MM.1S (cell line): ENCODE results near the gene ANGEL1.

Experiments used
- DNase-seq: peaks from one replicate; pipeline ENCODE4 v3.0.0-alpha.2; 2015
- H2AFZ ChIP-seq: fragments of 300-600 bp; sonication (generic); 2 replicates; pipeline ENCODE4 v1.6.0; 2016; ENCODE audit warnings: antibody characterized with exemption, low read length
- H3F3A ChIP-seq: fragments of 300-600 bp; sonication (generic); 2 replicates; pipeline ENCODE4 v1.6.1; 2016; ENCODE audit warnings: mild to moderate bottlenecking, antibody characterized with exemption, low read length, moderate library complexity, mixed read lengths; ENCODE audit not compliant: insufficient read depth
- H3K27ac ChIP-seq: fragments of 300-600 bp; sonication (generic); 2 replicates; pipeline ENCODE4 v1.5.1; 2016; ENCODE audit warnings: mild to moderate bottlenecking, low read length
- H3K27me3 ChIP-seq: fragments of 300-600 bp; sonication (generic); replicated peaks from 2 replicates; pipeline ENCODE4 v1.6.0; 2016; ENCODE audit warnings: low read length; ENCODE audit not compliant: insufficient read depth
- H3K36me3 ChIP-seq: fragments of 300-600 bp; sonication (generic); replicated peaks from 2 replicates; pipeline ENCODE4 v1.6.1; 2016; ENCODE audit warnings: mild to moderate bottlenecking, low read length, mixed read lengths; ENCODE audit not compliant: insufficient read depth
- H3K4me1 ChIP-seq: fragments of 300-600 bp; sonication (generic); 2 replicates; pipeline ENCODE4 v1.6.1; 2016; ENCODE audit warnings: low read length, mixed read lengths
- H3K4me2 ChIP-seq: fragments of 300-600 bp; sonication (generic); 2 replicates; pipeline ENCODE4 v1.6.0; 2016; ENCODE audit warnings: low read depth, low read length
- H3K4me3 ChIP-seq: fragments of 300-600 bp; sonication (generic); 2 replicates; pipeline ENCODE4 v1.5.1; 2016; ENCODE audit warnings: low read length, mixed read lengths
- H3K79me2 ChIP-seq: fragments of 300-600 bp; sonication (generic); 2 replicates; pipeline ENCODE4 v1.6.1; 2016; ENCODE audit warnings: mixed run types, low read length, mixed read lengths
- H3K9ac ChIP-seq: fragments of 300-600 bp; sonication (generic); 2 replicates; pipeline ENCODE4 v1.6.1; 2016; ENCODE audit warnings: low read length, mixed read lengths
- H3K9me2 ChIP-seq: fragments of 300-600 bp; sonication (generic); replicated peaks from 2 replicates; pipeline ENCODE4 v1.6.1; 2016; ENCODE audit warnings: mild to moderate bottlenecking, low read length, mixed read lengths; ENCODE audit not compliant: insufficient read depth
- H3K9me3 ChIP-seq: fragments of 300-600 bp; sonication (generic); replicated peaks from 2 replicates; pipeline ENCODE4 v1.6.1; 2016; ENCODE audit warnings: mild to moderate bottlenecking, low read length, mixed read lengths; ENCODE audit not compliant: insufficient read depth
- H4K20me1 ChIP-seq: fragments of 300-600 bp; sonication (generic); 2 replicates; pipeline ENCODE4 v1.6.1; 2016; ENCODE audit warnings: mild to moderate bottlenecking, low read length, moderate library complexity, mixed read lengths; ENCODE audit not compliant: insufficient read depth
- CTCF ChIP-seq: fragments of 300-600 bp; sonication (generic); IDR thresholded peaks from 2 replicates; pipeline ENCODE4 v1.5.1; 2016; ENCODE audit warnings: antibody characterized with exemption, low read length, mixed read lengths
- EZH2 ChIP-seq: fragments of 300-600 bp; sonication (generic); optimal IDR thresholded peaks from 2 replicates; pipeline ENCODE3; 2017; ENCODE audit warnings: low read depth, mild to moderate bottlenecking, antibody characterized with exemption, low read length, mixed read lengths
- EZH2phosphoT487 ChIP-seq: fragments of 300-600 bp; sonication (generic); IDR thresholded peaks from 2 replicates; pipeline ENCODE4 v1.6.1; 2018; ENCODE audit warnings: antibody characterized with exemption, low read length

The ANGEL1 gene

GRCh38 chr14:76777721-76778120 lies 35.0 kb downstream of the ANGEL1 start:
- no peaks in the 10 kb centered on the region for H3K36me3 ChIP-seq
- H3K27me3 ChIP-seq: no peaks in the 10 kb centered on the region
- H3K9me2 ChIP-seq: no peaks in the 10 kb centered on the region
- H3F3A ChIP-seq: no peaks in the 10 kb centered on the region
- no peak overlapping the region for H3K4me2 ChIP-seq
- H3K9me3 ChIP-seq: no peaks in the 10 kb centered on the region
- H3K79me2 ChIP-seq: no peaks in the 10 kb centered on the region
- H2AFZ ChIP-seq: no peak overlapping the region
- no peaks in the 10 kb centered on the region for H3K4me1 ChIP-seq
- no peak overlapping the region for H3K4me3 ChIP-seq
- DNase-seq: no peak
- TF ChIP-seq EZH2phosphoT487: no peak
- no peak for TF ChIP-seq EZH2
- TF ChIP-seq CTCF: no peak
- H3K9ac ChIP-seq: no peak overlapping the region
- no peaks in the 10 kb centered on the region for H4K20me1 ChIP-seq
- H3K27ac ChIP-seq: no peak overlapping the region

GRCh38 chr14:76776428-76777251 lies 36.0 kb downstream of the ANGEL1 start:
- H3K27ac ChIP-seq: no peak overlapping the region
- no peak overlapping the region for H3K4me3 ChIP-seq
- H4K20me1 ChIP-seq: no peaks in the 10 kb centered on the region
- no peaks in the 10 kb centered on the region for H3K27me3 ChIP-seq
- H3K79me2 ChIP-seq: no peaks in the 10 kb centered on the region
- H3K36me3 ChIP-seq: no peaks in the 10 kb centered on the region
- H3K4me1 ChIP-seq: no peaks in the 10 kb centered on the region
- H3K9me2 ChIP-seq: no peaks in the 10 kb centered on the region
- TF ChIP-seq CTCF (no peak), EZH2phosphoT487 (no peak)
- H3K9me3 ChIP-seq: no peaks in the 10 kb centered on the region
- no peak overlapping the region for H3K4me2 ChIP-seq
- H2AFZ ChIP-seq: no peak overlapping the region
- no peaks in the 10 kb centered on the region for H3F3A ChIP-seq
- H3K9ac ChIP-seq: no peak overlapping the region
- no peak for DNase-seq

GRCh38 chr14:76775695-76776427 lies 36.8 kb downstream of the ANGEL1 start:
- Histone ChIP-seq H3K4me3 (no peak overlapping the region), H3F3A (no peaks in the 10 kb centered on the region), H3K79me2 (no peaks in the 10 kb centered on the region), H3K27ac (no peak overlapping the region), H3K36me3 (no peaks in the 10 kb centered on the region), H3K27me3 (no peaks in the 10 kb centered on the region), H3K4me1 (no peaks in the 10 kb centered on the region), H4K20me1 (no peaks in the 10 kb centered on the region), H3K9ac (no peak overlapping the region), H2AFZ (no peak overlapping the region), H3K4me2 (no peak overlapping the region), H3K9me2 (no peaks in the 10 kb centered on the region), H3K9me3 (no peaks in the 10 kb centered on the region)
- no peak for DNase-seq
- TF ChIP-seq EZH2 (no peak), EZH2phosphoT487 (no peak), CTCF (no peak)
